T-cell (primary cell): ENCODE data around the gene TTYH2. TPM values are rescaled to one million over a fixed set of nuclear protein-coding genes. Genes with fewer than 3 reads are reported as not detected.

ENCODE experiments used
- ATAC-seq, 4 experiments: fragments of 200-7000 bp in 3 of 4; fragments of 150-1000 bp in 1 of 4; cut with Tn5 transposase; replicated peaks in 1 of 4; 1 replicate in 3 of 4; 2 replicates in 1 of 4; pipeline ENCODE4 v1.10.0; 2021; ENCODE audit warnings: moderate library complexity in 3 of 4, mild to moderate bottlenecking in 2 of 4, moderate number of reproducible peaks in 1 of 4
- CTCF ChIA-PET, 2 donors: fragments of 300-600 bp; sonication (Branson Sonifier 250); formaldehyde crosslinking; loops; one replicate each; lab custom pipeline; 2022; ENCODE audit warnings: antibody characterized with exemption in 2 of 2; lab: Charles Lee
- POLR2A ChIA-PET, 2 donors: fragments of 300-600 bp; sonication (Branson Sonifier 250); formaldehyde crosslinking; loops; one replicate each; lab custom pipeline; 2022; ENCODE audit warnings: antibody characterized with exemption in 2 of 2; lab: Charles Lee
- DNase-seq, 35 experiments: peaks; one replicate each; pipeline versions ENCODE4 v3.0.0 to v3.0.0-alpha.2; 2013 to 2023
- H3K27ac ChIP-seq: one replicate; pipeline ENCODE4 v1.5.1; 2013; ENCODE audit warnings: low read length
- H3K27me3 ChIP-seq, 2 experiments: replicated peaks in 1 of 2; 1 replicate in 1 of 2; 2 replicates in 1 of 2; pipeline versions ENCODE4 v1.6.1 to v1.7.0; 2013; ENCODE audit warnings: low read length in 1 of 2, mixed read lengths in 1 of 2; ENCODE audit not compliant: control insufficient read depth in 2 of 2, insufficient read depth in 2 of 2; ENCODE audit errors: extremely low read depth in 1 of 2
- H3K36me3 ChIP-seq, 2 donors: 1 replicate in 1 of 2; 2 replicates in 1 of 2; pipeline versions ENCODE4 v1.6.1 to v1.7.0; 2013; ENCODE audit warnings: low read length in 1 of 2; ENCODE audit not compliant: control insufficient read depth in 2 of 2, insufficient read depth in 1 of 2; ENCODE audit errors: extremely low read depth in 1 of 2
- H3K4me1 ChIP-seq, 2 experiments: 1 replicate in 1 of 2; 2 replicates in 1 of 2; pipeline versions ENCODE4 v1.6.1 to v1.7.0; 2013; ENCODE audit warnings: low read length in 2 of 2, mixed read lengths in 1 of 2; ENCODE audit not compliant: insufficient read depth in 2 of 2, control insufficient read depth in 1 of 2; ENCODE audit errors: extremely low read depth in 1 of 2
- H3K4me3 ChIP-seq, 2 donors: 1 replicate in 1 of 2; 2 replicates in 1 of 2; pipeline versions ENCODE4 v1.5.1 to v1.7.0; 2013; ENCODE audit warnings: mild to moderate bottlenecking in 2 of 2, low read length in 1 of 2, moderate library complexity in 1 of 2; ENCODE audit not compliant: control insufficient read depth in 1 of 2; ENCODE audit errors: extremely low read depth in 1 of 2
- H3K9me3 ChIP-seq: 2 replicates; pipeline ENCODE4 v1.7.0; 2013
- H3K27ac Mint-ChIP-seq, 2 donors: one replicate each; pipeline ENCODE4 v1.8.0; 2020 to 2021; ENCODE audit warnings: mild to moderate bottlenecking in 2 of 2, mixed read lengths in 2 of 2
- H3K27me3 Mint-ChIP-seq, 2 donors: one replicate each; pipeline ENCODE4 v1.8.0; 2021 to 2022; ENCODE audit warnings: mixed read lengths in 2 of 2
- H3K36me3 Mint-ChIP-seq: one replicate; pipeline ENCODE4 v1.8.0; 2021; ENCODE audit warnings: mixed read lengths
- H3K4me1 Mint-ChIP-seq, 3 donors: one replicate each; pipeline ENCODE4 v1.8.0; 2020 to 2022; ENCODE audit warnings: mixed read lengths in 3 of 3, mild to moderate bottlenecking in 1 of 3
- H3K4me3 Mint-ChIP-seq, 3 donors: one replicate each; pipeline ENCODE4 v1.8.0; 2020 to 2022; ENCODE audit warnings: mild to moderate bottlenecking in 3 of 3, mixed read lengths in 3 of 3, moderate library complexity in 3 of 3
- H3K9me3 Mint-ChIP-seq, 3 donors: one replicate each; pipeline ENCODE4 v1.8.0; 2020 to 2022; ENCODE audit warnings: mixed read lengths in 3 of 3
- WGBS: methylation state at CpG from one replicate; pipeline ENCODE4 v1.1.5; 2013; ENCODE audit warnings: missing lambda C conversion rate; ENCODE audit not compliant: insufficient coverage; 5-methylcytosine and 5-hydroxymethylcytosine counted together
- total RNA-seq, 35 experiments: library from RNA in 6 of 35; stranded (reverse) in 6 of 35; fragments of 120-200 nt in 1 of 35; gene quantifications; one replicate each; pipeline versions ENCODE4 v1.2.1 to v1.2.4 and lab custom pipeline; 2013 to 2026

The TTYH2 gene
- total RNA-seq, 5 donors from 2014 or later (not counting 1 experiment from before 2014, with no cell fraction given): 10.0 to 21.7 (median 16.0) TPM

DNA sequence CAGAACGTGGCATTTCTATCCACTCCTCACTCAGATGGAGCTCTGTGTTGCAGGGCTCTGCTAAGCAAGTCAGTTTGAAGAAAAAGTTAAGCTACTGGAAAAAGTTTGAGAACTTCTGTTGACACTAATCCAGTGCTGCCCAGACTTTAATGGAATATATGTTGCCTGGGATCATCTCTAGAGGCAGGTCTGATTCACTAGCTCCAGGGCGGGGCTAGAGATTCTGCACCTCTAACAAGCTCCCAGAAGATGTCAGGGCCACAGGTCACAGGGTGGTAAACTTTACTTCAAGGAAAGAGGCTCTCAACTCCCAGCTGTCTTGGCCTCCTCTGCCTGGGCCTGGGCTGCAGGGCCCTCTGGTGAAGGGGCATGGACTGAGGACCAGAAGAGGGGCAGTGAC lies 6.8 kb downstream of the TTYH2 start:
- H3K27me3 ChIP-seq: peaks cover 0 to 3% of the 10 kb centered on the region in 2 experiments
- Mint-ChIP-seq H3K27ac (no peak overlapping the region), H3K4me1 (peaks cover 4 to 11% (median 7%) of the 10 kb centered on the region in 3 donors), H3K36me3 (peaks cover 32% of the 10 kb centered on the region), H3K27me3 (no peaks in the 10 kb centered on the region), H3K4me3 (no peak overlapping the region), H3K9me3 (no peaks in the 10 kb centered on the region)
- peaks cover 0 to 18% of the 10 kb centered on the region in 2 donors for H3K36me3 ChIP-seq
- ChIA-PET POLR2A (no interaction called here), CTCF (no interaction called here)
- ATAC-seq: no peak
- H3K9me3 ChIP-seq: no peaks in the 10 kb centered on the region
- WGBS: no CpG with 5 or more reads among the region's 2 CpGs
- no peak overlapping the region for H3K27ac ChIP-seq
- H3K4me3 ChIP-seq: no peak overlapping the region
- H3K4me1 ChIP-seq: peaks cover 0 to 11% of the 10 kb centered on the region in 2 experiments
- no peak for DNase-seq

DNA sequence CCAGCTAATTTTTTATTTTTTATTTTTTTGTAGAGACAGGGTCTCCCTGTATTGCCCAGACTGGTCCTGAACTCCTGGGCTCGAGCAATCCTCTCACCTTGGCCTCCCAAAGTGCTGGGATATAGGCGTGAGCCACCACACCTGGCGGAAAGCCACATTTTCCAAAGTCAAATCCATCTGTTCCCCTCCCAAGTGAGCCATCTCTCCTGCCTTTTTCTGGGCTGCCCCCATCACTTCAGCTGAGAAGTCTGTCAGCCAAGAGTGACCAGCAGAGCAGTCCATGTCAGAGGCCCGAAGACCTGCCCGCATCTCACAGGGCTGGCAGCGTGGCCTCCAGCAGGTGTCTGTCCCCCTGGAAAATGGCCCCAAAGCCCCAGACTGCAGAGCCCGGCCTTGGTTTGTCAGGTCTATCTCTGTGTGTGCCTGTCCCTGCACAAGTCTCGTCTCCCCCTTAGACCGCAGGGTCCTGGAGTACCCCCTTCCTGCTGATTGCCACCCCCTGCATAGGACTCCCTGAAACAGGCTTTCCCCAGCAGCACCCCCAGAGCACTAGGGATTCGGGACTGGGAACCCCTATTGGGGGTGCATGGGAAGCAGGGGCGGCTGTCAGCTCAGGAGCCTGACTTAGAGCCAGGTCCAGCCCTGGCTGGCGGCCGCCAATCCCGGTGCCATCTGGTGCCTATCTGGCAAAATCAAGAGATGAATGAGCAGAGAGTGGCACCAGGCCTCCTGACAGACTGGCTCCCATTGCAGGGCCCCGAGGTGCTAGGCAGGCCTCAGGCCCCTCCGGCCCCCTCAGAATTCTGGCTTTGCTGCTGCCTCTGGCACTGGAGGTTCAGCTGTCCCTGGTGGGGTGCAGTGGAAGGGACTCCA lies 7.8 kb downstream of the TTYH2 start:
- H3K27me3 Mint-ChIP-seq: no peaks in the 10 kb centered on the region
- ChIA-PET POLR2A (no interaction called here), CTCF (no interaction called here)
- H3K9me3 Mint-ChIP-seq: no peaks in the 10 kb centered on the region
- Histone ChIP-seq H3K9me3 (no peaks in the 10 kb centered on the region), H3K4me1 (peaks cover 0 to 2% of the 10 kb centered on the region in 2 experiments), H3K4me3 (no peak overlapping the region), H3K27me3 (no peaks in the 10 kb centered on the region), H3K36me3 (peaks cover 0 to 22% of the 10 kb centered on the region in 2 donors), H3K27ac (no peak overlapping the region)
- 93% methylated on average over 15 of the region's 16 CpGs for WGBS
- peaks cover 41% of the 10 kb centered on the region for H3K36me3 Mint-ChIP-seq
- H3K4me3 Mint-ChIP-seq: no peak overlapping the region
- ATAC-seq: no peak
- no peak overlapping the region for H3K27ac Mint-ChIP-seq
- DNase-seq: no peak
- H3K4me1 Mint-ChIP-seq: peaks cover 2 to 4% (median 2%) of the 10 kb centered on the region in 3 donors

DNA sequence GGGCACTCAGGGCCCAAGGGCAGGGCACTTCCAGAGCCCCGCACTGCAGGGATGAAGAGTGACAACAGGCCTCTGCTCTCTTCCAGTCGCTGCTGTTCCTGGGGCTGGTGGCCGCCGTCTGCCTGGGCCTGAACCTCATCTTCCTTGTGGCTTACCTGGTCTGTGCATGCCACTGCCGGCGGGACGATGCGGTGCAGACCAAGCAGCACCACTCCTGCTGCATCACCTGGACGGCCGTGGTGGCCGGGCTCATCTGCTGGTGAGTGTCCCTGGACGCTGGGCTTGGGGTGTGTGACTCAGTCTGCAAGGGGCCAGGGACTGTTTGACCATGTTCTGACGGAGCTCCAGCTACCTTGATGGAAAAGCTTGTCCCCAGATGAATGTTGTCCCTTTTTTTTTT lies 9.0 kb downstream of the TTYH2 start:
- Histone ChIP-seq H3K27ac (no peak overlapping the region), H3K27me3 (no peaks in the 10 kb centered on the region), H3K36me3 (peaks cover 0 to 23% of the 10 kb centered on the region in 2 donors), H3K9me3 (no peaks in the 10 kb centered on the region), H3K4me1 (no peaks in the 10 kb centered on the region), H3K4me3 (no peak overlapping the region)
- no peaks in the 10 kb centered on the region for H3K27me3 Mint-ChIP-seq
- no peak overlapping the region for H3K4me3 Mint-ChIP-seq
- H3K9me3 Mint-ChIP-seq: no peaks in the 10 kb centered on the region
- ATAC-seq (no peak), DNase-seq (no peak)
- 95% methylated on average over 13 of the region's 13 CpGs for WGBS
- peaks cover 43% of the 10 kb centered on the region for H3K36me3 Mint-ChIP-seq
- H3K27ac Mint-ChIP-seq: no peak overlapping the region
- ChIA-PET POLR2A (no interaction called here), CTCF (interaction anchor here (0.6 to 0.8 kb wide), 2 partner anchors 8 to 46 kb away, joined by 3 read pairs; no protein-coding TSS in a partner anchor)
- no peaks in the 10 kb centered on the region for H3K4me1 Mint-ChIP-seq

DNA sequence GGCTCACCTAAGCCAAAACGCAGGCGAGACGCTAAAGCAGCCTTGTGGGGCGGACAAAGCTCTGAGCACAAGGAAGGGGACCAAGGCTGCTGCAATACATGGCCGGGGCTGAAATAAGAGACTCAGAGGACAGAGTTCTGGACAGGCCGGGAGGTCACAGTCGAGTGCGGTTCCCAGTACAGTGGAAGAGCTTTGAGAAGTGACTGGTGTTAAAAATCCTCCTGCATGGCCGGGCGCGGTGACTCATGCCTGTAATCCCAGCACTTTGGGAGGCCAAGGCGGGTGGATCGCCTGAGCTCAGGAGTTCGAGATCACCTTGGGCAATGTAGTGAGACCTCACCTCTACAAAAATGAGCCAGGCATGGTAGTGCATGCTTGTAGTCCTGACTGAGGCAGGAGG lies 10.5 kb downstream of the TTYH2 start:
- Mint-ChIP-seq H3K27ac (no peak overlapping the region), H3K9me3 (no peaks in the 10 kb centered on the region), H3K27me3 (no peaks in the 10 kb centered on the region), H3K4me1 (no peaks in the 10 kb centered on the region), H3K4me3 (no peak overlapping the region), H3K36me3 (peaks cover 53% of the 10 kb centered on the region)
- H3K4me1 ChIP-seq: no peaks in the 10 kb centered on the region
- ChIA-PET POLR2A (no interaction called here), CTCF (no interaction called here)
- DNase-seq (no peak), ATAC-seq (no peak)
- no peaks in the 10 kb centered on the region for H3K9me3 ChIP-seq
- H3K4me3 ChIP-seq: no peak overlapping the region
- H3K27me3 ChIP-seq: no peaks in the 10 kb centered on the region
- WGBS: 95% methylated on average over 14 of the region's 14 CpGs
- no peak overlapping the region for H3K27ac ChIP-seq
- peaks cover 0 to 23% of the 10 kb centered on the region in 2 donors for H3K36me3 ChIP-seq

DNA sequence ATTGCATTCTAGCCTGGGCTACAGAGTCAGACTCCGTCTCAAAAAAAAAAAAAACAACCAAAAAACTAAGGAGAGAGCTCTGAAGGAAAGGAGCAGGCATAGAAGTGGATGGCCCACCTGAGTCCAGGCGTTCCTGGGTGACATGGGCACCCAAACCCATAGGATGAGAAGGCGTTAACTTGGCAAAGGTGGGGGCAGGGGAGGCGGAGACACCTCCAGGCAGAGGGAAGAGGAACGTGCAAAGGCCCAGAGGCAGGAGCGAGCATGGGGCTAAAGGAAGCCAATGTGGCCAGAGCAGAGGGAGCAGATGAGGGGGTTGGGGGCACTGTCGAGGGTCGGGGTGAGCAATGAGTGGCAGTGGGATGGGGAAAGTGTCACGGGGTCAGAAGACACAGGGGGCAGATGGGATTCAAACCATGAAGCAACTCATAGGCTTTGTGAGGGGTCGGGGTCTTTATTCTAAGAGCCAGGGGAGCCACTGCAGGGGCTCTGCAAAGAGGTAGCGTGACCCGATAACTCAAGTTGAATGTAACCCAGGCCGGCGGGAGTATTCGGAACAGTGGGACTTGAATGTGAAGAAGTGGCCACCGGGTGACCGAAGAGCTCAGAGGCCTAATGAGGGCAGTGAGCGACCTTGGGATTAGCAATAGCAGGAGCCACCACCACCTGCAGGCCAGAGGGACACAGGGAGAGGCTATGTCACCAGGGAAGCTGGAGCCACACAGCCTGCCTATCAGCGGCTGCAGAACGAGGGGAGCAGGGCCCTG lies 11.8 kb downstream of the TTYH2 start:
- ChIA-PET CTCF (no interaction called here), POLR2A (interaction anchor here in 1 of 2 donors (0.6 kb wide), 1 partner anchor 56 kb away, joined by 3 read pairs; no protein-coding TSS in a partner anchor)
- Histone ChIP-seq H3K4me3 (no peak overlapping the region), H3K4me1 (no peaks in the 10 kb centered on the region), H3K9me3 (no peaks in the 10 kb centered on the region), H3K36me3 (peaks cover 0 to 23% of the 10 kb centered on the region in 2 donors), H3K27ac (no peak overlapping the region), H3K27me3 (no peaks in the 10 kb centered on the region)
- 95% methylated on average over 16 of the region's 20 CpGs for WGBS
- Mint-ChIP-seq H3K4me3 (no peak overlapping the region), H3K36me3 (peaks cover 54% of the 10 kb centered on the region), H3K27me3 (no peaks in the 10 kb centered on the region), H3K27ac (no peak overlapping the region), H3K9me3 (no peaks in the 10 kb centered on the region), H3K4me1 (no peaks in the 10 kb centered on the region)
- no peak for DNase-seq
- ATAC-seq: no peak

DNA sequence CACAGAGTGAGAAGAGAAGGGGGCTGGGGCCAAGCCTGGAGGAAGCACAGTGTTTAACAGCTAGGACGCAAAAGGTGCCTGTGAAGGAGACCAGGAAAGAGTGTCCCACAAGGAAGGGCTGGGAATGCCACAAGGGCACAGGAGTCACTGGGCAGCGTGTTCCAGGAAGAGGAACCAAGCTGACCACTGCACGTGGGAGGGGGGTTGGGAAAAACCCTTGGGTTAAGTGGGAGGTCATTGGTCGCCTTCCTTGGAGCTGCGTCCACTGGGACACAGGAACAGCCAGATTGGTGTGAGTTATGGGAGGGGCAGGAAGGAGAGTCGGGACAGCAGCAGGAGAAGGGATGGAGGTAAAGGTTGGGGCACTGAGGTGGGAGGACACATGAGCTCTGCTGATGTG lies 12.9 kb downstream of the TTYH2 start:
- Mint-ChIP-seq H3K27me3 (no peaks in the 10 kb centered on the region), H3K9me3 (no peaks in the 10 kb centered on the region), H3K4me3 (no peak overlapping the region), H3K36me3 (peaks cover 57% of the 10 kb centered on the region), H3K27ac (no peak overlapping the region), H3K4me1 (no peaks in the 10 kb centered on the region)
- 86% methylated on average over 6 of the region's 6 CpGs for WGBS
- no peaks in the 10 kb centered on the region for H3K9me3 ChIP-seq
- ATAC-seq (no peak), DNase-seq (no peak)
- no peaks in the 10 kb centered on the region for H3K4me1 ChIP-seq
- H3K27me3 ChIP-seq: no peaks in the 10 kb centered on the region
- peaks cover 0 to 28% of the 10 kb centered on the region in 2 donors for H3K36me3 ChIP-seq
- H3K4me3 ChIP-seq: no peak overlapping the region
- POLR2A ChIA-PET: no interaction called here
- no peak overlapping the region for H3K27ac ChIP-seq
- CTCF ChIA-PET: no interaction called here
